Measurements from ENCODE around the gene MPST.

Gene MPST

DNA sequence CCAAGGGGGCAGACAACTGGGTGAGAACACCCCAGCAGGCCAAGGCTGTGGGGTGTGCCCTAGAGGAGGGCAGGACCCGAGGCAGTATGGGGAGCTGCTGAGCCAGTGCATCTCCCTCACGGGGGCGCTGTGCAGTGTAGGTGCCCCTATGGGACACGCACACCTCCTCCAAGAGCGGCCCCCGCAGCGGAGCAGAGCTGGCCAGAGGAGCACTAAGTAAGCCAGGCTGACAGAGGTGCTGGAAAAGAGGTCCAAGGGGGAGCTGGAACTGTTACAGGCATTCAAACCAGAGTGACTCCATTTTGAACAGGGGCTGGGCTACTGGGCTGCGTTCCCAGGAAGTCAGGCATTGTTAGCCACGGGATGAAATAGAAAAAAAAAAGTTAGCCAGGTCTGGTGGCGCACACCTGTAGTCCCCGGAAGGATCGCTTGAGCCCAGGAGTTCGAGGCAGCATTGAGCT, 42.1 kb upstream of the MPST start:
- Histone ChIP-seq H4K20me1 (ENCODE audit: insufficient read depth, low read length, poor library complexity, severe bottlenecking) (no peaks in the 10 kb centered on the region), H3K9ac (ENCODE audit: low read depth, low read length, poor library complexity, severe bottlenecking) (peak overlapping the region; percentile 72), H3K9me2 (replicated peaks; ENCODE audit: low read depth, low read length) (no peaks in the 10 kb centered on the region), H3K36me3 (ENCODE audit: insufficient read depth, low read length) (no peaks in the 10 kb centered on the region), H3K4me3 (ENCODE audit: low read length, poor library complexity, severe bottlenecking) (peak overlapping the region; percentile 81), H3K27me3 (ENCODE audit: insufficient read depth, low read length, poor library complexity, severe bottlenecking) (no peaks in the 10 kb centered on the region), H3K4me1 (ENCODE audit: insufficient read depth, low read length, poor library complexity, severe bottlenecking) (peaks cover 3% of the 10 kb centered on the region), H2AFZ (ENCODE audit: low read length) (peak overlapping the region; percentile 96), H3K9me3 (ENCODE audit: insufficient read depth, low read depth, low read length) (no peaks in the 10 kb centered on the region), H3F3A (ENCODE audit: low read depth) (no peaks in the 10 kb centered on the region), H3K79me2 (ENCODE audit: insufficient read depth, low read length) (no peaks in the 10 kb centered on the region), H3K4me2 (ENCODE audit: low read depth, low read length, poor library complexity, severe bottlenecking) (peak overlapping the region; percentile 88)
- TF ChIP-seq EZH2phosphoT487 (IDR thresholded peaks at IDR 0.05; ENCODE audit: borderline replicate concordance): no peak
- TF ChIP-seq, protein P1, sequence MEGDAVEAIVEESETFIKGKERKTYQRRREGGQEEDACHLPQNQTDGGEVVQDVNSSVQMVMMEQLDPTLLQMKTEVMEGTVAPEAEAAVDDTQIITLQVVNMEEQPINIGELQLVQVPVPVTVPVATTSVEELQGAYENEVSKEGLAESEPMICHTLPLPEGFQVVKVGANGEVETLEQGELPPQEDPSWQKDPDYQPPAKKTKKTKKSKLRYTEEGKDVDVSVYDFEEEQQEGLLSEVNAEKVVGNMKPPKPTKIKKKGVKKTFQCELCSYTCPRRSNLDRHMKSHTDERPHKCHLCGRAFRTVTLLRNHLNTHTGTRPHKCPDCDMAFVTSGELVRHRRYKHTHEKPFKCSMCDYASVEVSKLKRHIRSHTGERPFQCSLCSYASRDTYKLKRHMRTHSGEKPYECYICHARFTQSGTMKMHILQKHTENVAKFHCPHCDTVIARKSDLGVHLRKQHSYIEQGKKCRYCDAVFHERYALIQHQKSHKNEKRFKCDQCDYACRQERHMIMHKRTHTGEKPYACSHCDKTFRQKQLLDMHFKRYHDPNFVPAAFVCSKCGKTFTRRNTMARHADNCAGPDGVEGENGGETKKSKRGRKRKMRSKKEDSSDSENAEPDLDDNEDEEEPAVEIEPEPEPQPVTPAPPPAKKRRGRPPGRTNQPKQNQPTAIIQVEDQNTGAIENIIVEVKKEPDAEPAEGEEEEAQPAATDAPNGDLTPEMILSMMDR (conservative IDR thresholded peaks at IDR 0.05; ENCODE audit: low read length): peak; percentile 84

DNA sequence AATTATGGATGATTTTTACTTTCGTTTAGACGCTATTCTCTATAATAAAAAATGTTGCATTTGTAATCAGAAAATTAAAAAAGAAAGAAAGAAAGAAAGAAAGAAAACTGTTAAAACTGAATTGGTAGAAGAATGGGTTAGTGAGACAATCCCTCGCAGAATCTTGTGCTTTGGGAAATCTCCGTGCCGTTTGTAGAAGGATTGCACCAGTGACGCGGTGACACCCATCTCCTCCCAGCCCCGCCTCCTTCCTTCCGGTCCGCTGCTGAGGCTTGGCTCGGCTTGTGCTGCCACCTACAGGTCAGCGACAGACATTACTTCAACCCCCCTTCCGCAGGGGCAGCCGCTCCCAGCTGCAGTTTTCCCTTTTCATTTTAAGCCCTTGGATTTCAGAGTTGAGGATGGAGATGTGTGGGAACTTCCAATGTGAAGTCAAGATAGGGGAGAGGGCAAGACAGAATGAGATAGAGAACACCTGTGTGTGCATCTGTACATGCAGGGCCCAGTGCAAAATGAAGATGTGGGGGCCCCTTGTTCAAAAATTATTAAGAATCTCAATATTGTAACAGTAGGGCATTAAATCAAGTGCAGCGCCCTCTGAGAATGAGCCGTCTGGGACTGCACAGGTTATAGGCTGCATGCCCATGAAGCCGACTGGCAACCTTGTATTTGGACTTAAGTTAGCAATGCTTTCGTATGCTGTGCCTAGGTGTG, 41.4 kb upstream of the MPST start:
- no peak for TF ChIP-seq EZH2phosphoT487 (IDR thresholded peaks at IDR 0.05; ENCODE audit: borderline replicate concordance)
- TF ChIP-seq, protein P1 (conservative IDR thresholded peaks at IDR 0.05; ENCODE audit: low read length): peak; percentile 83
- peak overlapping the region; percentile 88 for H3K4me2 ChIP-seq (ENCODE audit: low read depth, low read length, poor library complexity, severe bottlenecking)
- peaks cover 4% of the 10 kb centered on the region for H3K4me1 ChIP-seq (ENCODE audit: insufficient read depth, low read length, poor library complexity, severe bottlenecking)
- H3K36me3 ChIP-seq (ENCODE audit: insufficient read depth, low read length): no peaks in the 10 kb centered on the region
- no peaks in the 10 kb centered on the region for H3F3A ChIP-seq (ENCODE audit: low read depth)
- no peaks in the 10 kb centered on the region for H3K9me3 ChIP-seq (ENCODE audit: insufficient read depth, low read depth, low read length)
- no peaks in the 10 kb centered on the region for H3K79me2 ChIP-seq (ENCODE audit: insufficient read depth, low read length)
- peak overlapping the region; percentile 72 for H3K9ac ChIP-seq (ENCODE audit: low read depth, low read length, poor library complexity, severe bottlenecking)
- no peaks in the 10 kb centered on the region for H3K27me3 ChIP-seq (ENCODE audit: insufficient read depth, low read length, poor library complexity, severe bottlenecking)
- H3K9me2 ChIP-seq (replicated peaks; ENCODE audit: low read depth, low read length): no peaks in the 10 kb centered on the region
- H2AFZ ChIP-seq (ENCODE audit: low read length): peak overlapping the region; percentile 96
- peak overlapping the region; percentile 81 for H3K4me3 ChIP-seq (ENCODE audit: low read length, poor library complexity, severe bottlenecking)
- no peaks in the 10 kb centered on the region for H4K20me1 ChIP-seq (ENCODE audit: insufficient read depth, low read length, poor library complexity, severe bottlenecking)

DNA sequence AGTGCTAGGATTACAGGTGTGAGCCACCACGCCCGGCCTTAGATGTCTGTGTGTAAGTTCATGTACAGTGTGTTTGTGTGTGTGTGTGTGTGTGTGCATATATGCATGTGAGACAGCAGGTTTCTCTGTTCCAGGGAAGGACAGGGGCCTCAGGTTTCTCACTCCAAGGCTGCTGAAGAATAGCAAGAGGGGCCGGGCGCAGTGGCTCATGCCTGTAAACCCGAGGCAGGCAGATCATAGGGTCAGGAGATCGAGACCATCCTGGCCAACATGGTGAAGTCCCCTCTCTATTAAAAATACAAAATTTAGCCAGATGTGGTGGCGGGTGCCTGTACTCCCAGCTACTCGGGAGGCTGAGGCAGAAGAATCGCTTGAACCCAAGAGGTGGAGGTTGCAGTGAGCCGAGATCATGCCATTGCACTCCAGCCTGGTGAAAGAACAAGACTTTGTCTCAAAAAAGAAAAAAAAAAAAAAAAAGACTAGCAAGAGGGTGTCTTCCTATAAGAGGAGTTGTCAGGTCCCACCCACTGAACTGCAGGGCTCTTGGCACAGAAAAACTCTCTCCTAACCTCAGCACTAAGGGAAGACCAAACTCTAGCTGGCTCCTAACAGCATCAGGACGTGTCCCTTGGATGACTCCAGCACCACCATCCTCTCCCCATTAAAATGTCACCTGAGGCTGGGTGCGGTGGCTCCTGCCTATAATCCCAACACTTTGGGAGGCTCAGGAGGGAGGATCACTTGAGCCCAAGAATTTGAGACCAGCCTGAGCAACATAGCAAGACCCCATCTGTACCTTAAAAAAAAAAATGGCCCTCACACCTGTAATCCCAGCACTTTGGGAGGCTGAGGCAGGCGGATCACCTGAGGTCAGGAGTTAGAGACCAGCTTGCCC, 40.3 kb upstream of the MPST start:
- Histone ChIP-seq H3K9me3 (ENCODE audit: insufficient read depth, low read depth, low read length) (no peaks in the 10 kb centered on the region), H4K20me1 (ENCODE audit: insufficient read depth, low read length, poor library complexity, severe bottlenecking) (no peaks in the 10 kb centered on the region), H2AFZ (ENCODE audit: low read length) (no peak overlapping the region), H3K9ac (ENCODE audit: low read depth, low read length, poor library complexity, severe bottlenecking) (no peak overlapping the region), H3K9me2 (replicated peaks; ENCODE audit: low read depth, low read length) (no peaks in the 10 kb centered on the region), H3K27me3 (ENCODE audit: insufficient read depth, low read length, poor library complexity, severe bottlenecking) (no peaks in the 10 kb centered on the region), H3K4me1 (ENCODE audit: insufficient read depth, low read length, poor library complexity, severe bottlenecking) (peaks cover 4% of the 10 kb centered on the region), H3K36me3 (ENCODE audit: insufficient read depth, low read length) (no peaks in the 10 kb centered on the region), H3F3A (ENCODE audit: low read depth) (no peaks in the 10 kb centered on the region), H3K79me2 (ENCODE audit: insufficient read depth, low read length) (no peaks in the 10 kb centered on the region), H3K4me3 (ENCODE audit: low read length, poor library complexity, severe bottlenecking) (no peak overlapping the region), H3K4me2 (ENCODE audit: low read depth, low read length, poor library complexity, severe bottlenecking) (no peak overlapping the region)
- no peak for TF ChIP-seq EZH2phosphoT487 (IDR thresholded peaks at IDR 0.05; ENCODE audit: borderline replicate concordance)
- TF ChIP-seq, protein P1 (conservative IDR thresholded peaks at IDR 0.05; ENCODE audit: low read length): no peak

Data from Loucy (cell line).